ENCODE data around the gene ADAMTS1.

Gene ADAMTS1

DNA sequence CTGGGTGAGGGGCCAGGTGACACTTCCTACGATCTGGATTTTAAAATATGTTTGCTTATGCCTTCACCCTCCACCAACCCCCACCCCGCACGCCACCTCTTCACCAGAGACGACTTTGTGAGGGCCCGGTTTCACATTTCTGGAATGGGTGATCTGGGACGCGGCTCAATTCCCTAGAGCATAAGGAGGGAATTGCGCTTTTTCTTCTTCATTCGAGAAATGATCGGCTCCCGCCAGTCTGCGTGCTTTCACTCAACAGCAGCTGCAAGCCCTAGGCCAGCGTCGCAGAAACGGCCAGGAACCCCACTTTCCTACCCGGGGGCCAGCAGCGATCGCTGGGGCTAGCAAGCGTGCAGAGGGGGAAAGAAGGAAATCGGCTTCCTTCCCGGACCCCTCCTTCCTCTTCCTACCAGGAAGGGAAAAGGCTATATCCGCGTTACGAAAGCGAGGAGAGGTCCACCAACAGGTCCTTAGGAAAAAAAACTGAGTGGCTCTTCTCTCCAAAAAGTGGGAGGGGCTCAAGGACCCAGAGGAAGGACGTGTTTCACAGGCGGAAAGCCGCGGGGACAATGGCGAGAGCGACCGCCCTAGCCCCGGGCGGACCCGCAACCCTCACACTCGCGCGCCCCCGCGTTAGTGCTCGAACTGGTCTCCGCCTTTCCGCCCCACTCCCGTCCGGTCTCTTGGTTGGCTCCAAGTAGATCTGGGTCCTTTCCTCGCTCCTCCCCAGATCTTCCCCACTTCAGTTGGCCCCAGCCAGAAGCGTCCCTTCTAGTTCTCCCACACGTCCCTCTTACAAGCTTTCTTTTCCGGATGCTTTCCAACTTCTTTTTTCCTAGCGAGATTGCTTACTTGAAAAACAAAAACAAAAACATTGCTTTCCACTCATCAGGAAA lies 1.1 kb upstream of the ADAMTS1 start:
- FAIRE-seq: no peak
- no peak for DNase-seq (ENCODE audit: insufficient read length, low spot score)

DNA sequence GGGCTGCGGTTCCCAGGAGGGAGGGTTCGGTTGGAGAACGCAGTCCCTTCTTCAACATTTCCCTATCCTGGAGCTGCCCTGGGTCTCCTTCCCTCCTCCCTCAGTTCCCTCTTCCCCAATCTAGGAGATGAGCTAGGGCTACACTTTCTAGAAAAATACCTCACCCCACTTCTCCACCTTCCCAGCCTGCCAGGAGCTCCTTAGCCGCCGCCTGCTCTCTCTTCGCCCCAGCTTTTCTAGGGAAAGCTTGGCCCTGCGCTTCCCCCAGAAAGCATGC lies 488 bp upstream of the ADAMTS1 start:
- FAIRE-seq: no peak
- DNase-seq (ENCODE audit: insufficient read length, low spot score): no peak

DNA sequence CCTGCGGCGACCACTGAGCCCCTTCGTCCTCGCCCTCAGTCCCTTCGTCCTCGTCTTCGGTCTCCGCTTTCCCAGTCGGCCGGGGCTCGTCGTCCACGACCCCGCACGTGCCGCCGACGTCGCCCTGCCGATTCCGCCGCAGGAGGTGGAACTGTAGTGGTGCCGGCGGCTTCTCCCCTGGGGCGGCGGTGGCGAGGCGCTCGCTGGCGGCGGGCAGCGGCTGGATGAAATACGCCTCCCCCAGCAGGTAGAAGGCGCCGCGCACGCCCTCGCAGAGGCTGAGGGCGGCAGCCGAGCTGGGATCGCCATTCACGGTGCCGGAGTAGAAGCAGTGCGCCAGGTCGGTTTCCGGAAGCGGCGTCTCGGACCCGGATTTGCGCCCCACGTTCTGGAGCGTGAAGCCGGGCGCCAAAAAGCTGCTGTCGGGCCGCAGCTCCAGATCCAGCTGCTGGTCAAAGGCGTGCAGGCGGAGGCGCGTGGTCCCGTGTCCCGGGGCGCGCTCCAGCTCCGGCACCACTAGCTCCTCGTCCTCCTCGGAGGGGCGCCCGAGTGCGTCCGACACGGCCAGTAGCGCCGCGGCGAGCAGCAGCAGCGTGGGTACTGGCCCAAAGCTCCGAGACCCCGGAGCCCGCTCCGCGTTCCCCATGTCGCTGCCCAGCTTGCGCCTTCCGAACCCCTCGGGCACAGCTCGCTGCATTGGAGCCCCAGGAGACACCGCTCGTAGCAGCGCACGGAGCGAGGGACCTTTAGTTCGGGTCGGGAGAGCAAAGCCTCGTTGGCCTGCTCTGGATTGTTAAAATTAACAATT lies 747 bp downstream of the ADAMTS1 start:
- no peak for FAIRE-seq
- no peak for DNase-seq (ENCODE audit: insufficient read length, low spot score)

DNA sequence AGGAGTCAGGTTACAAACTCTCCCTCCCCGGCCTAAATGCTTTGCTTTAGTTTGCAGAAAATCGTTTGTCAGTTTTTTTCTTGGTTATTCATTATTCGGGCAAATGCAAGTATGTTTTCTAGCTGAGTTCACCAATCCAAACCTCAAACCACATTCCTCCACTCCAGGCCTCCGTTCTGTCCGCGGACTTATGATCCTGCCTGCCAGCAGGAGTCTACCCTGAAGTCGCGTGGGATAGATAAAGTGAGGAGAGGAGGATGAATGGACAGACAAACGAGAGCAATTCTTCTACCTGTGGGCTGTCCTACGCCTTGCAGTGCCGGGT lies 1.3 kb downstream of the ADAMTS1 start:
- DNase-seq (ENCODE audit: insufficient read length, low spot score) (no peak), FAIRE-seq (no peak)

- no peak for FAIRE-seq
- DNase-seq (ENCODE audit: insufficient read length, low spot score): no peak
Observed at GRCh38 chr21:26842974-26843932, 2.0 kb downstream of the ADAMTS1 start.

DNA sequence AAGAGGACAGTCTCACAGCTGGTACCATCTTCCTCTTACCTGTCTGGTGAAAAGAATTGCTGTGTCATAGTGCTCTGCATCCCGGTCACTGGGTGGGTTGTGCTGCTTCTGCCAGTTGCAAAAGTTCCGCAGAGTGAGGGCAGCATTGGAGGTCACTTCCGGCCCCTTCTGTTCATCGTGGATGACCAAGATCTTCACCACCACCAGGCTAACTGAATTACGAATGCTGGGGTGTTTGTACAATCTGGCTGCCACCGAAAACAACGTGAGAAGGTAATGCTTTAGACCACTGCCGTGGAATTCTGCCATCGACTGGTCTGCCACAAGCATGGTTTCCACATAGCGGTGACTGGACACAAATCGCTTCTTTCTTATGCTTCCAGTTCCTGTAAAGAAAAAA lies 2.9 kb downstream of the ADAMTS1 start:
- no peak for DNase-seq (ENCODE audit: insufficient read length, low spot score)
- FAIRE-seq: no peak

DNA sequence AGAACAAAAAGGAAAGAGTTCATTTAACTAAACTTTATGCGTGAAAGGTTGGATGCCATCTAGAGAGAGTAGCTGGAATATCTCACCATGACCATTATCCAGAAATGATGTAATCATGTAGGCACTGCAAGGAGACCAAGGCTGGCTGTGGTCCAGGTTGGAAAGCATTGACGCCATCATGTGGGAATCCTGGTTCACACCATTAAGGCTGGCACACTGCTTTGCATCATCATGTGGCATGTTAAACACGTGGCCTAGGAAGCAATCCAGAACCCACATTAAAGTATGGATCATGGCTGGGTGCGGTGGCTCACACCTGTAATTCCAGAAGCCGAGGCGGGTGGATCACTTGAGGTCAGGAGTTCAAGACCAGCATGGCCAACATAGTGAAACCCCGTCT lies 4.3 kb downstream of the ADAMTS1 start:
- DNase-seq (ENCODE audit: insufficient read length, low spot score) (no peak), FAIRE-seq (no peak)

- DNase-seq (ENCODE audit: insufficient read length, low spot score) (no peak), FAIRE-seq (no peak)
Observed at GRCh38 chr21:26840201-26840600, 5.0 kb downstream of the ADAMTS1 start.

DNA sequence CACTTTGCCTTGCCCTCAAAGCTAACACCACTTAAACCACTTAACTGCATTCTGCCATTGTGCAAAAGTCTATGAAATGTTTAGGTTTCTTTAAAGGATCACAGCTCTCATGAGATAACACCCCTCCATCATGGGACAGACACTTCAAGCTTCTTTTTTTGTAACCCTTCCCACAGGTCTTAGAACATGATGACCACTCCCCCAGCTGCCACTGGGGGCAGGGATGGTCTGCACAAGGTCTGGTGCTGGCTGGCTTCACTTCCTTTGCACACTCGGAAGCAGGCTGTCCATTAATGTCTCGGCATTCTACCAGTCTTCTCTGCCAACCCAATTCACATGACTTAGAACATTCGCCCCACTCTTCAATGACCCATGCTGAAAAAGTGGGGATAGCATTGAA lies 7.7 kb downstream of the ADAMTS1 start:
- DNase-seq (ENCODE audit: insufficient read length, low spot score): no peak
- FAIRE-seq: no peak

DNA sequence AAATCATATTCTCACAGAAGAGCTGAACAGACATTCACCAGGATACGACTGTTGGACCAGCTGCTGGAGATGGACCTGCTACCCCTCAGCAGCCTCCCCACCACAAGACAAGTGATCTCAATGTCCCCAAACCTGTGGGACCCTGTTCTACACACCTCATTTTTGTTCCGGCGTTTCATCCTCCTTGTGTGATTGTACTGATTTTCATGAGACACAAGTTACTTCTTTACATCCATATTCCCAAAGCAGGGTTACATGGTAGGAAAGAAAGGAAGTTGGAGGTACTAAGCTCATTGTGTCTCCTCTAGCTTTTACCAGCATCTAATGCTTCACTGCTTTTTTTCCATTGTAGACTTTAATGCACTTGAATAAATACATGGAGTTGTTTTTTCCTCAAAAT lies 8.7 kb downstream of the ADAMTS1 start:
- FAIRE-seq: no peak
- no peak for DNase-seq (ENCODE audit: insufficient read length, low spot score)

GRCh38 chr21:26835714-26836265 lies 9.4 kb downstream of the ADAMTS1 start:
- FAIRE-seq: no peak

DNA sequence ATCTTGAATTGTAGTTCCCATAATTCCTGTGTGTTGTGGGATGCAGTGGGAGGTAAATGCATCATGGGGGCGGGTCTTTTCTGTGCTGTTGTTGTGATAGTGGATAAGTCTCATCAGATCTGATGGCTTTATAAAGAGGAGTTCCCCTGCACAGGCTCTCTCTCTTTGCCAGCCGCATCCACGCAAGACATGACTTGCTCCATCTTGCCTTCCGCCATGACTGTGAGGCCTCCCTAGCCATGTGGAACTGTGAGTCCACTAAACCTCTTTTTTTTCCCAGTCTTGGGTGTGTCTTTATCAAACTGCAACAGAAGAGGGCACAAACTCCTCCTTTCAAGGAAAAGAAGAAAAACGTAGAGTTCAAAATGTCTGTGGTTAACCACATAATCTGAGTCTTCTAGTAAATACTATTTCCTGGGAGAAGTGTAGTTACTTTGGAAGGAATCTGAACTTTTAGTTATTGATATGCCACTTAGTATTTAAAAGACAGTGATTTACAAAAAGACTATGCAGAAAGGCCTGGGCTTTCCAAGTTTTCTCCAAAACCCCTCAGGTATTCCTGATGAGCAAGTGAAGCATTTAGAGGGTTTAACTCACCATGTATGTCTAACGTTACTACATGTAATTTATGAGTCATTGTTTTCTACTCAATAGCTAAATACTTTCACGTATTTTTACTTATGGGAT lies 10.0 kb downstream of the ADAMTS1 start:
- DNase-seq (ENCODE audit: insufficient read length, low spot score) (no peak), FAIRE-seq (no peak)

More at GRCh38 chr21:26835714-26836265, 9.4 kb downstream of the ADAMTS1 start:
- DNase-seq (ENCODE audit: insufficient read length, low spot score): no peak

DNA sequence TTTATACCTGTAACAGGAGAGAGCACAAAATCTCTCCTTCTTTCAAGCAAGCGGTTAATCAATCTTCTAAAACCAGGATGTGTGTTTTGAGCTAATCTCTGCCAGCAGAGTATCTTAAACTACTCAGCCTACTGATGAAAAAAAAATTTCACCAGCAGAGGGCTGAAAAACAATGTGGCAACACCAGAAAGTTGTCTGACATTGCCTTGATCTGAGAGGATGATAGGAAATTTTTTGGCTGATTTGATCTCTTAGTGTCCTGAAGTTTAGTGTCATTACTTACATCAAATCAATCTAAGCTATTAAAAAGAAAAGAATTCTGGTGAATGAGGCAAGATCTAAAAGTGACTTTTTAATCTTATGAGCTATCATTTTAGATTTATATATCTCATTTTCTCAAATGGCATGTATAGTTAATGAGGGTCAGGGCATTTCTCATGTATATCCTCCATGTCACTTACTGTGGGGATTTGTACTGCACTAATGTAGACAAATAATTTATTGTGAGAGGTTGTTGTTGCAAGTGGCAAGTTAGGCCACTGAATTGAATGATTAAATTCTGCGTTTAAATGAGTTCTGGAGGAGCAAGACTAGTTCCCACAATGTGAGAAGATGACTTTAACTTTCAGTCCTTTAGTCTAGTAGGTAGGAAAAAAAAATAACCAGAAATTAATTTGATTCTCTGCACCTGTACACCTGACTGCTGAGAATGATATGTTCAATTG lies 10.9 kb downstream of the ADAMTS1 start:
- FAIRE-seq: no peak

GRCh38 chr21:26833460-26833939 lies 11.7 kb downstream of the ADAMTS1 start:
- no peak for FAIRE-seq
- no peak for DNase-seq (ENCODE audit: insufficient read length, low spot score)

More for the DNA sequence above, 10.9 kb downstream of the ADAMTS1 start:
- DNase-seq (ENCODE audit: insufficient read length, low spot score): no peak

DNA sequence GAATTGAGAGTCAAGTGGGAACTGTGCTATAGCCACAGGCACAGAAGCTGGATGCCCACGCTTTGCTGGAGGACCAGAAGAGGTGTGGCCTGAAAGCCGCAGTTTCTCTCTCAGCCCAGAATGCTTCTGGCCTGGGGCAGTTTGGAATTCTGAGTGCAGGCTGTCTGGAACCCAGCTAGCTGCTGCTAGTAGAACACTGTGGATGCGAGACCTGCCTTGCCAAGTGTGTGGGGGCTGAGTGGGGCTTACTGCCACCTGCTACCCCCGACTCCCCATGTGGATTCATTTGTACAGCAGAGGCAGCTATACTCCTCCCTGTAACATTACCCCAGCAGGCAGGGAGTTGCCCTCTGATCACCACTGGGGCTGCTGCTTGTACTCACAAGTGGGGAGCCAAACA lies 12.2 kb downstream of the ADAMTS1 start:
- no peak for FAIRE-seq
- no peak for DNase-seq (ENCODE audit: insufficient read length, low spot score)

DNA sequence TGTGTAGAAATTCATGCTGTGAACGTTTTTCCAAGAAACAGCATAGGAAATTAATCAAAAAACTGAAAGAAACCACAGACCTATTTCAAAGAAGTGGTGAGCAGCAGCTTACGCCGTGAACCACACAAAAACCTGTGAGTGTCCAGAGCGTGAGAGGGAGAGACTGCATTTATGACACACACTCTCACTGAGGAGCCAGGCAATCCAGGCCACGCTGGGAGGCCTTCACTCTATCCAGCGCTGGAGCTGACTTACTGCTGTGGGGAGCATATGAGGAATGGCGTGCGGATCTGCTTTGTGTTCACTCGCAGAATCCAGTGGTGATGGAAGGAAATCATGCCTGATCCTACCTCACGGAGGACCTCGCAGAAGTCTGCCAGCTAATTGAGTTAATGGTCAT lies 12.7 kb downstream of the ADAMTS1 start:
- no peak for FAIRE-seq

GRCh38 chr21:26826801-26827200 lies 18.4 kb downstream of the ADAMTS1 start:
- FAIRE-seq (no peak), DNase-seq (ENCODE audit: insufficient read length, low spot score) (no peak)

More for the DNA sequence above, 12.7 kb downstream of the ADAMTS1 start:
- no peak for DNase-seq (ENCODE audit: insufficient read length, low spot score)

DNA sequence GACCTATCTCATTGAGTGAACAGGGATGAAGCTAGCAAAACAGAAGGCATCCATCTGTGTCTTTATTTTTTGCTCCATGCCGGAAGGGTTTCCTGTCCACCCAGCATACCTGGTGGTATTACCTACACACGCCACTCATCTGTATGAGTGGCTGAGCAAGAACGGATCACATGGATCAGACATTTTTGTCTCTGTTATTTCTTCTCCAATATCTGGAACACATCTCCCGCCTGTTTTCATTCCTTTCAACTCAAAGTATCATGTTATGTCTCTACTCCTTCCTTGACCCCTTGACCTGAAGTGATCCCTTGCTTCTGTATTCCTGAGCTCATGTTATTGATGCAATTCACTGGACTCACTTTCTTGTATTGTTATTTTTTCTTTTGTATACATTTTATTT lies 24.7 kb downstream of the ADAMTS1 start:
- FAIRE-seq: no peak
- no peak for DNase-seq (ENCODE audit: insufficient read length, low spot score)

DNA sequence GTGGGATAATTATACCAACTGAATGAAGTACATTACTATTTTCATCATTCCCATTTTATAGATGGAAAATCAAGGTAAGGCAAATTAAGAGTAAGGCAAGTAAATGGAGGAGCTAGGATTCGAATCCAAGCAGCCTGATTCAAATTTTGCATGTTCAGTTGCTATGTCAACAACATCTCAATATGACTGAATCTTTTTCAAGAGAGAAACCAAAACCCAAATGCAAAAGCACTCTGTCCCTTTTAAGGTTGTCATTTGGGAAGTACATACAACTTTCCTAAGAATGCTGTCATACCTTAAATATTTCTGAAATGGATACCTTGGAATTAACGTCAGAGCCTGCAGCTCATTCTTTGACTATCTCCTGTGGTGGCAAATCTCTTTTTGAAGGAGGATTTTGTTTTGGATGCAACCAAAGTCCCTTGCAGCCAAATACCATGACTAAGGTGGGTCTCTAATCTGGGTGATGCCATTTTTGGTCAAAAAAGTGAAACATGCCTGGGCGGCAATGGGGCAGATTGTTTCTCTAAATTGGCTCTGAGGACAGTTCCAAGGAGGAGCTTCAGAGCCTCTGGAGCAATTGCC lies 25.4 kb downstream of the ADAMTS1 start:
- no peak for FAIRE-seq
- DNase-seq (ENCODE audit: insufficient read length, low spot score): no peak

Data from GM19239 (cell line).